Left cardiac atrium (tissue), 4 donors: ENCODE measurements around the gene GATAD2A. TPM values are rescaled to one million over a fixed set of nuclear protein-coding genes. Genes with fewer than 3 reads are reported as not detected.
"Not testable (repeated sequence)": the region's sequence is repeated elsewhere in the genome, so short reads cannot be mapped to it uniquely, and the experiment has no call there.

Source experiments
- ATAC-seq, 2 donors: fragments of 200-7000 bp; cut with Tn5 transposase; one replicate each; pipeline ENCODE4 v1.9.1; 2020; ENCODE audit warnings: mild to moderate bottlenecking in 2 of 2, moderate library complexity in 2 of 2
- DNase-seq: peaks from one replicate; pipeline ENCODE4 v3.0.0-alpha.2; 2020
- intact Hi-C, 2 donors: fragments of 100-400 bp; cut with DNase I; formaldehyde crosslinking; loops; one replicate each; pipeline versions ENCODE4 v1.14.1 to v1.15.1; 2022 to 2023
- total RNA-seq, 2 donors: library from RNA; stranded (reverse); fragmentation: NEBNext Ultra II Directional; extraction: Animal tissue kit (Norgen Biotek cat#: 25700); gene quantifications; one replicate each; pipeline ENCODE4 v1.2.1, GENCODE V29; 2021
- donor health status: DM: no; HTN: yes; CAD: no.
- donor health status: DM: no; HTN: yes; CAD: no; lungs with severe emphysema.
- donor health status: DM: yes; HTN: yes; CAD: no.
- donor health status: Dilated cardiomyopathy.

GATAD2A gene
- total RNA-seq, 2 donors from 2014 or later = 34.2 to 62.3 TPM

DNA sequence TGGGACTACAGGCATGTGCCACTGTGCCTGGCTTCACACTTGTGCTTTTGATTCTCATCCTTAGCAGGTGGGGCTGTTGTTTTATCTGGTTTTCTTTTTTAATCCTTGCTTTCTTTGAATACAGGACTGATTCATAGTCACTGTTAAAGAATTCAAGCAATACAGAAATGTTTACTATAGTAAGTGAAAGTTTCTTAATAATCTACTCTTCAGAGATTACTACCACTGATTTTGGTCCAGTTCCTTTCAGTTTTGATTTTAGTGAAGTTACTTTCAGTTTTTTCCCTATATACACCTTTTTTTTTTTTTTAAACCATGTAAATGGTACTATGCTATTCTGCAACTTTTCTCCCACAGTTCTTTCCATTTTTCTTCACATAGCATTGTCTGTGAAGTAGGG lies 53.6 kb downstream of the GATAD2A start:
- ATAC-seq (no peak), DNase-seq (no peak)
- intact Hi-C loops = no loop called here

DNA sequence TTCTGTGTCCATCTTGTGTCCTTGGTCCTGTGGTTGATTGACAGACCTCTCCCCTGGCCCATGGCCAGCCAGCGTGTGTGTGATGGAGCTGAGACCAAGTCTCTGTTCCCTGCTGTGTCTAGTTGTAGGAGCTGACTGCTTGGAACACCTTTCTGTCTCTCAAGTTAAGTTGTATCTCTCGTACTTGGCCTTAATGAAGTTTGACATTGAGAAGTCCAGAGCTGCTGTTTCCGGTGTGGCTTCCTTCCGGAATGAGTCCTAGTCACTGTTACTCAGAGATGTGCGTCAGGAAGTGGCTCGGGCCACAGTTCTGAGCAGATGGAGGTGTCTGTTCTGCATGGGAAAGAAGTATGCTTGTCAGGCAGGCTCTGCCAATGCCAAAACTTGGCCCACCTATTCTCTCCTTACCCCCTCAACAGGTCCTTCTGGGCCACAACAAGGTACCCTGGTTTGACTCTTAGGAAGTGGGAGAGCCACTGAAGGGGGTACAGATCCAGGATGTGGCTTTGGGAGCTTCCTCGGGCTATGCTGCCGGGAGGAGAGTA lies 54.3 kb downstream of the GATAD2A start:
- intact Hi-C loops = no loop called here
- DNase-seq (peak; percentile 63), ATAC-seq (peak in 1 of 2 donors; percentile 25)

DNA sequence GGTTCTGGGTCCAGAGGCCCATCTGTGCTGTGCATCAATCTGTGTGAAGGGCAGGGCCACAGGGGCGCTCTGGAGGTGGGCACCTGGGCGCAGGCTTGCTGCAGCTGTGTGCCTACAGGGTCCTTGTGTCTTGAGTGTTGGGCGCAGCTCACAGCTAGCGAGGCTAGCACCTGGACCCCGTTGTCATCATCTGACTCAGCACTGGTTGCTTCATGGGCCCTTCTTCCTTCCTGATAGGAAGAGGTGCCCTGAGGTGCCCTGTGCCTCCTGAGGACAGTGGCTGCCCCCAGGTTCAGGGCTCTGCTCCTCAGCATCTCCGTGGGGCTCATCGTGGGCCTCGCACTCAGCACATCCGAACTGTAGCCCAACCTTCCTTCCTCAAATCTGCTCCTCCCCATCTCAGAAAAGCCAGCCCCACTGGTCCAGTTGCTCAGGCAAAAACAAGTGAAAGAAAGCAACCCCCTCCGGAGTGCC lies 54.8 kb downstream of the GATAD2A start:
- ATAC-seq = no peak
- intact Hi-C loops = no loop called here
- DNase-seq = no peak

DNA sequence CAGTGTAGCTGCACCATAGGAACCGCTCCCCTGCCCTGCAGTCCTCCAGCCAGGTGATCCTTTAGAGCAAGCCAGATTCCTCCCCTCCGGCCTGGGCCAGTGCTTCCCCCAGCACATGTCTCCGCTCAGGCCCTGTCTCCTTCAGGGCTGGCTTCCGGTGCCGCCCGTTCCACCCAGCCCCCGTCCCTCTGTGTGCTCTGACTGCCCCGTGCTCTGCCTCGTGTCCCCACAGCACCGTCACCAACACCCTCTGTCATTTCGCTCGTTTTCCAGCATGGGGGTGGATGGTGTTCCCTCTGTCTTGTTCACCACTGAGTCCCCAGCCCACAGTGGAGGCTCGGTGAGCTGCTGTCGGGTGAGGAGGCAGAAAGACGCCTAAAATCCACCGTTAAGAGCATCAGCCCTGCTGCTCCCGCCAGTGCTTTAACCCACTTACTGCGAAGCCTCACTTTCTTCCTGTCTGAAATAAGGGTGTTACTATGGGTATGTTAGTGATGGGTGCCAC lies 55.3 kb downstream of the GATAD2A start:
- peak; percentile 82 for DNase-seq
- peak; percentile 76 to 79 for ATAC-seq
- intact Hi-C loops = no loop called here

DNA sequence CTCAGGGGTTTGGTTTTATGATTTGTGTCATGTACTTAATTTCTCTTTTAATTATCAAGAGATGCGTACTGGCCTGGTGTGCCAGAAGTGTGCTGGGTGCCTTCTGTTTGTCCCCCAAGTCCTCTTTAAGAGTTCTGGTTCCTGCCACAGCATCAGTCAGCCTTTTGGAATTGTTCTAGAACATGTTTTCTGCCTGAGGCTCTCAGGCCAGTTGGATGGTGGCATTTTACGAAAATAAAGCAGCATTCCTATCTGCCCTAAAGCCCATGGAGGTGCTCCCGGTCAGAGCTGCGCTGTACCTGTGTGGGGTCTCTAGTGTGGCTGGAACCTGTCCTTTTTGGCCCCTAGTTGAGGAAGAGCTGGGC lies 55.8 kb downstream of the GATAD2A start:
- intact Hi-C loops = no loop called here
- no peak for DNase-seq
- no peak for ATAC-seq

DNA sequence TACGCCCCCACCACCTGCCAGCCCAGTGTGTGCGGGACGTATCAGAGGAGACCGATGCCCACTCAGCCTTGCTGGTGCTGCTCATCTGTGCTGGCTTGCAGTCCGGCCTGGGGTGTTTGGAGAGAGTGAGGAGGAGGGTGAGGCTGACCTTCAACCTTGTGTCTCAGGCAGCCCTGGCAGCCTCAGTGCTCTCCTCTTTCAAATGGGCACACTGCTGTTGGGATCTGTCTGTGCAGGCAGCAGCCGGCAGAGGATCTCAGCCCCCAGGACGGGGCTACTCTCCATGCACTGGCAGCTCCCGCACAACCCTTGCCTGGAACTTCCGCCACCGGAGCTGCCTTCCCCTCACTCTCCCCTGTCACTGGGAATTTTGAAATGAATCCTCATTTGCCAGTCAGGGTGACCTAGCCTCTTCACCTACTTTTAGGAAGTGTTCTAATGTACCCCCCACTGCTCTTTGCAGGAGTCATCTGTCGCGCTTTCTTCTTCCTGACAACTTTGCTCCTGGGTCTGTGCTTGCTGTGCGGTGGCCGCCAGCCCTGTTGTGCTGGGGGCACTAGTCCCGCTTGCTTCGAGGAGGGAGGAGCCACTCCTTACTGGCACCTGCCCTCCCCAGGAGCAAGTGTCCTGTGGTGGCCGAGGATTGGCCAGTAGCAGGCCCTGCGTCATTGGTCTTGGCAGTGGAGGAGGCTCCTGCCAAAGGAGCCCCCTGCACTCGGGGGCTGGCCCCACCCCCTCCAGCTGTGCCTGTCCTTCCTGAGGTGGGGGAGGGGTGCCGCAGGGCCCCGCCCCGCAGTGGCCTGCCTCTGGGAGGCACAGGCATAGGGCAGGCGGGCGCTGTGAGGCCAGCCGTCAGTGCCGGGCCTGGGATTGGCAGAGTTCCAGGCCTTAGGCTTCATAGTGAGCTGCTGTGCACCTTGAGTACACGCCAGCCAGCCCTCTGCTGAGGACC lies 56.5 kb downstream of the GATAD2A start:
- DNase-seq (peak; percentile 77), ATAC-seq (peak; percentile 59 to 70)
- intact Hi-C loops = no loop called here

DNA sequence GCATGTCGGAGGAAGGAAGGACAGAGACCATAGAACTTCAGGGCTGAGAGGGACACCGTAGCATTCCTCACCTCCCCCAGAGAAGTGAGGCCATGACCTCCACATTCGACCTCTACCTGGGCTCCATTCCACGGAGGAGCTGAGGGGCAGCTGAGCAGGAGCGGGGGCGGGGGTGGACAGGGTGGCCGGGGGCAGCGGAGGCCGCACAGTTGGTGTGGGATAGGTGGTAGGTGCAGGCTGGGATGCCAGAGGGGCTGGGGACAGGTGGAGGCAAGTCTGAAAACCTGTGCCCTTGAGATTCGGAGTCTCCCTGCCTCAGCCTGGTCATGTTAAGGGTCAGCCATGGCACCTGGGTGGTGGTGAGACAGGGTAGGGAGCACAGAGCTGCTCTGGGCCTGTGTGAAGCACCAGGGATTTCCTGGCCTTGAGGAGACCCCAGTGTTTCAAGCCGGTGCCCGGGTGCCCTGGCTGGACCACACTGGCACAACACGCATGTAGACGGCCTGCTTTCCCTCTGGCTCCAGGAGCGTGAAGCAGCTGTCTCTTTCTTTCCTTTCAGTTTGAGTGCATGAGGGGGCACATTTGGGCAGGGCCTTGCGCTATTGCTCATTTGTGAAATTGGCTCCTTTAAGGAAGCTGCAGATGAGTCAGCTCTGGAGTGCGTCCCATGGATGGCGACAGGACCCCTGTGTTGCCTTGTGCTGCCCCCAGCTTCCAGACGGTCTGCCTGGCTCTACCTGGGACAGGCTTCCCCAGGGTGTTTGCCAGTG lies 58.1 kb downstream of the GATAD2A start:
- DNase-seq = peak; percentile 60
- ATAC-seq = peak; percentile 6 to 10
- intact Hi-C loops = no loop called here

DNA sequence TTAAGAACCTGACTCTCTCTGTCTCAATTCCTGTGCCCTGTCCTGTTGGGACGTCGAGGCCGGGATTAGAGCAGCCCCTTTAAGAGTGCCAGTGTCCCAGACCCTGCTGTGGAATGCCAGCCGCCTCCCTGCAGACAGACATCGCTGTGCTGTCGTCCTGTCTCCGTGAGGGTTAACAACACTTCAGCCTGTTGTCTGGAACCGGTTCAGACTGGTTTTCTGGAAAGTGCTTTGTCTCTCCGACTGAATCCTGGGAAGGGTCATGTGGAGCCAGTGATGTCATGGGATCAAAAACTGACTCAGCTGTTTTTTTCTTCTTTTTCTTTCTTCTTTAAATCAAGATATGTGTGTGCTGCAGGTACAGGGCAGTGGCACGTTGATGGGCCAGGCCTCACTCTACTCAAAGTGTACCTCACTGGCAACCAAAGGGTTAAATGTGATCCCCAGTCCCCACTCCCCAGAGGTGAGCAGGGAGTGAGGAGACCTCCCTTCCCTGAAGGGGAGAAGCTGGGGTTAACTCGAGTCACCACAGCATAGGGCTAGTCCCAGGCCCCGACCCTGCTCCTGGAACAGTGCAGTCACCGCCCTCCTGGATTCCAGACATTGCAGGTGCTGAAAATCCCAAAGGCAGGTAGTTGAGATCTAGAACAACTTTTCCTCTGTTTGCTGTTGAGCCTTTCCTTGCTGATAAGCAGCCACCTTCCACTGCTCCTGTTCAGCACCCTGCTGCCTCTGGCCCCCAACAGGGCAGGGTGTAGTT lies 59.0 kb downstream of the GATAD2A start:
- ATAC-seq (no peak), DNase-seq (no peak)
- intact Hi-C loops = no loop called here

DNA sequence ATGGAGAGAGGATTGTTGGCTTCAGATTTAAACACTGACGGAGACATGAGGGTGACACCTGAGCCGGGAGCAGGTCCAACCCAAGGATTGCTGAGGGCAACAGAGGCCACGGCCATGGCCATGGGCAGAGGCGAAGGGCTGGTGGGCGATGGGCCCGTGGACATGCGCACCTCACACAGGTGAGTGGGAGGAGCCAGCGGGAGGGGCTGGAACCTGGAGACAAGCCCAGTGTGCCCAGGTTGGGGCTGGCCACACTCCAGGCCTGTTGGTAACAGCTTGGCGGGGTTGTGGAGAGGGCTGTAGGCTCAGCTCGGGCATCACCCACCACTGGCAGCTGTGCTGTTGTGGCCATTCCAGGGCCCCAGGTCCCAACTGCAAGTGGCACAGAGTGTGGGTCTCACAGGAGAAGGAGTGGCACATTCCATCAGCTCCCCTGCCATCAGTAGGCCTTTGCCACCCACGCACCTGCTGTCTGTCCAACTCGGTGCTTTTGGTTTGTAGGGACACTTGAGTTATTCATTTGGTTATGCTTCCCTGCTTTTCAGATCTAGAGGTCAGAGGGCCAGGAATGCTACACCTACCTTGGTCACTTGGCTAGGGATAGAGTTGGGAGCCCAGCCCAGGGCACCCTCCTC lies 60.1 kb downstream of the GATAD2A start:
- ATAC-seq = no peak
- no peak for DNase-seq
- intact Hi-C loops = no loop called here

DNA sequence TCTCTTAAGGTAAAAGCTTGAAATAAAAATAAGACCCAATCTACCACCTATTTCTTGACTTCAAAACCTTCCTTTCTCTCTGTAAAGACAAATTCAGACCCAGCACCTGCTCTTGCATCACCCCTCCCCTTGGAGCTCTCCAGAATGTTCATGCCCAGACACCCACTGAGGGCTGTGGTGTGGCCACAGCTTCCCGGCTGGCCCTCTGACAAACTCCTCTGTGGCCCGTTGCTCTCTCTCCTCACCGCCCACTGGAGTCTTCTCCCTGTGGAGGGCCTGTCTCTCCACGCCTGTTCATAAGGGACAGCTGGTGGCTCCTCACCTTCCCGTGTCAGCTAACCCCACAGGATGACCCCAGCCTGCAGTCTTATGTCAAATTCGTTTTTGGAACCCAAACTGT lies 60.7 kb downstream of the GATAD2A start:
- no peak for DNase-seq
- intact Hi-C loops = no loop called here
- no peak for ATAC-seq

DNA sequence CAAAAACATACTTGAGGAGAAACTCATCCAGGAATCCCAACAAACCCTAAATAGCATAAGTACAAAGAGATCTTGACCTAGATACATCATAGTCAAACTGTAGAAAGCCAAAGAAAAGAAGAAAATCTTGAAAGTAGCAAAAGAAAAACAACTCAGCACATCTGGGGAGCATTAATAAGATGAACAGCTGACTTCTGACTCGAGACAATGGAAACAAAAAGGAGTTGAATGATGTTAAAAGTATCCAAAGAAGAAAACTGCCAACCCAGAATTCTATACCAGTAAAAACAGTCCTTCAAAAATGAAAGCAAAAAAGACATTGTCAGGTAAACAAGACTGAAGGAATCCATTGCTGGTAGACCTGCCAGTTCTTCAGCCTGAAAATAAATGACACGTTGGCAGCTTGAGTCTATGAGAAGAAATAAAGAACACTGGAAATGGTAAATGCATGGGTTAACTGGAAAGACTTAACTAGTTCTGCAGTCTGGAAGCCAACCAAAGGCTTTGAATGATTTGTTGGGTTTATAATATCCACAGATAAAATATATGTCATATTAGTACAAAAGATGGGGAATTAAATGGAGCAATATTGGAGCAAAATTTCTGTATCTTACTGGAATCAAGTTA lies 63.1 kb downstream of the GATAD2A start:
- ATAC-seq = no peak
- no peak for DNase-seq
- intact Hi-C loops = no loop called here

DNA sequence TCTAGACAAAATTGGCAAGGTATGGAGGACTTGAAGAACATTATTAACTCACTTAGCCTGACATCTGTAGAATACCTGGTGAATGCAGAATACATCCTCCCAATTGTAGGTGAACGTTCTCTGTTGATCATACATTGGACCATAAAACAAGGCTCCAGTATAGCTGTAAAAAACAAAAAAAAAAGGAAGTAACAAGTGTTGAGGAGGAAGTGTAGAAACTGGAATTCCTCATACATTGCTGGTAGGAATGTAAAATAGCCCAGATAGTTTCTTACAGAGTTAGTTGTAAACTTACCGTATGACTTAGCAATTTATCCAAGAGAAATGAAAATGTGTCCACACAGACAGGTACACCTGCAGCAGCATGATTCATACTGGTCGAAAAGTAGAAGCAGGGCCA lies 65.1 kb downstream of the GATAD2A start:
- no peak for DNase-seq
- ATAC-seq = no peak
- intact Hi-C loops = no loop called here

DNA sequence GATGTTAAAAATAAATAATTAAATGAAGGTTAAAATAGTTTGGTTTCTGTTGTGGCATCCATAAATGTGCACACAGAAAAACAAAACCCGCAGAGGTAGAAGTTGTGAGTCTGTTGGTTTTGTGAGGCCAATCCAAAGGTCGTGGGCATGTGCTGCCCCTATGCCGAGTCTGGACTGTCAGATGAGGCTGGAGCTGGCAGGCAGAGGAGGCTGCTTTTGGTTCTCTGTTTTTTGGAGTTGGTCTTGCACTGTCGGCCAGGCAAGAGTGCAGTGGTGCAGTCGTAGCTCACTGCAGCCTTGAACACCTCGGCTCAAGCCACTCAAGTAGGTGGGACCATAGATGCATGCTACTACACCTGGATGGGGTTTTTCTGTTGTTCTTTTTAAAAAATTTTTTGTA lies 66.2 kb downstream of the GATAD2A start:
- DNase-seq (no peak), ATAC-seq (no peak)
- intact Hi-C loops = no loop called here

DNA sequence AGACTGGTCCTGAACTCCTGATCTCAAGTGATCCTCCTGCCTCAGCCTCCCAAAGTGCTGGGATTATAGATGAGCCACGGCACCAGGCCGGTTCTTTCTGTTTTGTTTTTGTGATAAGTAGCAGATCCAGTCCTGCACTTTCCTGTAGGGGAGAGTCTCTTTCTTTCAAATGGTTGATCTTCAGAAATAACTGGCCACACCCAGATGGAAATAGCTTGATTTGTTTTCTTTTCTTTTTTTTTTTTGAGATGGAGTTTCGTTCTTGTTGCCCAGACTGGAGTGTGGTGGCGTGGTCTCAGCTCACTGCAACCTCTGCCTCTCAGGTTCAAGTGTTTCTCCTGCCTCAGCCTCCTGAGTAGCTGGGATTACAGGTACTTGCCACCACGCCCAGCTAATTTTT lies 66.6 kb downstream of the GATAD2A start:
- ATAC-seq, intact Hi-C loops, DNase-seq: not testable (repeated sequence)

DNA sequence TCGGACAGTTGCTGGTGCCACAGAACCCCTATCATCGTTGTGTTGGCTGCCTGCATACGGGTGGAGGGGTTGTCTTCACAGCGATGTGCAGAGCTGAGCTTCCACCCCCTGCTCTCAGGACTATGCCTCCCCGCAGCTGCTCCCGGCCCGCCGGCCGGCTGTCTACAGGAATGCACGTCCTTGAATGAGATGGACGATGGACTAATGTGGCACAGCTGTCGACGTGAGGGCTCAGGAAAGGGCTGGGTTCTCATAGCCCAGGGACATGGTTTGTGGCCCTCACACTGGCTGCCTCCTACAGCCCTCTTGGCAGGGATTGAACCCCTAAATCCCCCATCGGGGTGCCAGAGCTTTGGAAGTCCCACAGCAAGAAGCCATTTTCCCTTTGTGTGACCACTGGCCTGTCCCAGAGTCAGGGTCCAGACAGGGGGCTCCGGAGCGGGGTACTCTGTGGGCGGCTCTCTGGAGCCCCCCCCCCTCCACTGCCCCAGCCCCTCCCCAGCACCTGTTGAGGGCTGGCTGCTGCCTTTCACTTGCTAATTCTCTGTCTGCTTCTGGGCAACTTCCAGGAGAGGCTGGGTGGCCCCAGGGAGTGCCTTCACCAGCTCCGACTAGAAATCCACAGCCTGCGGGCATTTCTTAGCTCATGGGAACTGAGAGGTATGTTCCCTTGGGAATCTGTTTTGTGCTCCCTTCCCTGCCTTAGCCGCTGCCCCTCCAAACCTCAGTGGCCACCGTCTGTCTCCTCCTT lies 69.7 kb downstream of the GATAD2A start:
- intact Hi-C loops = loop anchor here in 1 of 2 donors (5.0 kb wide), 1 partner anchor 58 kb away; no protein-coding TSS in a partner anchor
- DNase-seq = no peak
- peak in 1 of 2 donors; percentile 8 for ATAC-seq

DNA sequence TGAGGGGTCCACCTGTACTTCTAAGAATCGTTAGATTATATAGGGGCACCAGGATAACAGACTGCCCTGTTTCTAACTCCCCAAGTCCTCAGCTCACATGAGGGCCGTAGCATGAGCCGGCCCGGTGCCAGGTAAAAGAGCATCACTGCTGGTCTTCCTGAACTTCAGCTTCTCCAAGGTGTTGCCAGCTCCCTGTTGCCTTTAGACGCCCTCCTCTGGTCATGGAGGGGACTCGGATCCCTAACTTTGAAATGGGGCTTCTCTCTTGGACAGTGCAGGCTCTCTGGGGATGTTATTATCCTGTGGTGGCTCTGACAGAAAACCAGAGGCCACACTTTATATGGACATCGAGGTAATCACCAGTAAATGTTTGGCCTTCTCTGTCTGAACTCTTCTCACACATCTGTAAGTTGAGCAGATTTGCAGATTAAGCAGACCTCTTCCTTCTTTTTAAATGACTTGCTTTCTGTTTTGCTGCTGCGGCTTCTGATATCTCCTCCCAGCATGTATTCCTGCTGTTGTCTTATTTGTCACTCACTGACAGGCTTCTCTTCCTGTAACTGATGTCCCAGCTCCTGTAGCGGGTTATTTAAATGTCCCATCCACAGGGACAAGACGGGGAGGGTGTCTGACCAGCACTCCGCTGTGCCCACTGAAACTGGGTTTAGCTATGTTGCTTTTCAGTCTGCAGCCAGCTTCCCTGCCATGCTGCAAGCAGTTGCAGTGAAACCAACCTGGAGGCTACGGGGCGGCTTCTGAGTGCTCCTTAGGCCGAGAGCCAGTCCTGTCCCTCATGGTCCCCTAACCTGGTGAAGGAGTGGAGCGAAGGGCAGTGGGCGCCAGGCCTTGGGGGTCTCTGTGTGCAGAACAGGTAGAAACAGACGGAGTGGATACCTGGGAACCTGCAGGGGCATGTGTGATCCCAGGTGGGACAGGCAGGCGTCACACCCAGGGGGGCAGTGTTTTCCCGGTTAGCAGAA lies 70.7 kb downstream of the GATAD2A start:
- intact Hi-C loops = loop anchor here in 1 of 2 donors (5.0 kb wide), 1 partner anchor 59 kb away; no protein-coding TSS in a partner anchor
- no peak for DNase-seq
- peak; percentile 23 to 42 for ATAC-seq
